ENCODE measurements around the gene ADD1. TPM values are rescaled to one million over a fixed set of nuclear protein-coding genes. Genes with fewer than 3 reads are reported as not detected.
"Not testable (repeated sequence)": the region's sequence is repeated elsewhere in the genome, so short reads cannot be mapped to it uniquely, and the experiment has no call there.

The ADD1 gene
- total and polyA plus RNA-seq, 4 donors = 98.3 to 351 (median 284) TPM

DNA sequence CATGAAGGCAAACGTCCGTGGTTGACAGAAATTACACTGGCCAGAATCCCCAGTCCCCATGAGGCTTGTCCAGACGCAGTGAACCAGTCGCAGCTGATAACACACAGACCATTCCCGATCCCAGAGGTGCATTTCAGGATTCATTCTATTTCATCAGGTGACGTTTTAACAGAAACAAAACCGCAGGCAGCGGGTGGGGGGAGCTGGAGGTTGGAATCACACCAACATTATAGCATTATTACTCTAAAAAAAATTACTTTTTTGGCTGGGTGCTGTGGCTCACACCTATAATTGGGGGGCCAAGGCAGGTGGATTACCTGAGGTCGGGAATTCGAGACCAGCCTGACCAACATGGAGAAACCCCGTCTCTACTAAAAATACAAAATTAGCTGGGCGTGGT lies 94.3 kb downstream of the ADD1 start:
- H3K4me3 ChIP-seq (ENCODE audit: low read length in 2 of 2) = no peak overlapping the region
- no peaks in the 10 kb centered on the region for H3K27me3 ChIP-seq (ENCODE audit: control insufficient read depth in 1 of 2, insufficient read depth in 2 of 2, low read length in 1 of 2)
- ATAC-seq (ENCODE audit: low FRiP score) (no peak), DNase-seq (peak in 1 of 2 donors; percentile 41)
- intact Hi-C loops (cut with DNase I) = loop anchor here in 1 of 2 donors (10.0 kb wide), 1 partner anchor 173 kb away; no protein-coding TSS in a partner anchor
- WGBS, 2 donors = 75 to 76% methylated on average over 12 of the region's 12 CpGs
- no peaks in the 10 kb centered on the region for H3K9me3 ChIP-seq (ENCODE audit: control insufficient read depth, low read length)
- peaks cover 0 to 5% of the 10 kb centered on the region in 2 donors for H3K36me3 ChIP-seq (ENCODE audit: control insufficient read depth in 1 of 2, insufficient read depth in 2 of 2, low read length in 1 of 2)
- no peaks in the 10 kb centered on the region for H3K4me1 ChIP-seq (ENCODE audit: control insufficient read depth in 1 of 2, insufficient read depth in 2 of 2, low read length in 2 of 2)
- H3K27ac ChIP-seq (ENCODE audit: low read depth in 1 of 2, low read length in 2 of 2) = no peak overlapping the region

DNA sequence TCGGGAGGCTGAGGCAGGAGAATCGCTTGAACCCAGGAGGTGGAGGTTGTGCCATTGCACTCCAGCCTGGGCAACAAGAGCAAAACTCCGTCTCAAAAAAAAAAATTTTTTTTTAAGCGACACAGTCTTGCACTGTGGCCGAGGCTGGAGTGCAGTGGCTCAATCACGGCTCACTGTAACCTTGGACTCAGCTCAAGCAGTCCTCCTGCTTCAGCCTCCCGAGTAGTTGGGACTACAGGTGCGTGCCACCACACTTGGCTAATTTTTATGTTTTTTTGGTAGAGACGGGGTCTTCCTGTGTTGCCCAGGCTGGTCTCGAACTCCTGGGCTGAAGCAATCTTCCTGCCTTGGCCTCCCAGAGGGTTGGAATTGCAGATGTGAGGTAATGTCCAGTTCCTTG lies 94.8 kb downstream of the ADD1 start:
- ATAC-seq (ENCODE audit: low FRiP score); H3K27ac ChIP-seq (ENCODE audit: low read depth in 1 of 2, low read length in 2 of 2); H3K4me1 ChIP-seq (ENCODE audit: control insufficient read depth in 1 of 2, insufficient read depth in 2 of 2, low read length in 2 of 2); H3K9me3 ChIP-seq (ENCODE audit: control insufficient read depth, low read length); H3K27me3 ChIP-seq (ENCODE audit: control insufficient read depth in 1 of 2, insufficient read depth in 2 of 2, low read length in 1 of 2); H3K36me3 ChIP-seq (ENCODE audit: control insufficient read depth in 1 of 2, insufficient read depth in 2 of 2, low read length in 1 of 2); H3K4me3 ChIP-seq (ENCODE audit: low read length in 2 of 2): not testable (repeated sequence)
- peak in 1 of 2 donors; percentile 17 for DNase-seq
- 91 to 92% methylated on average over 10 of the region's 10 CpGs for WGBS, 2 donors
- intact Hi-C loops (cut with DNase I) = loop anchor here in 1 of 2 donors (10.0 kb wide), 1 partner anchor 174 kb away; no protein-coding TSS in a partner anchor

DNA sequence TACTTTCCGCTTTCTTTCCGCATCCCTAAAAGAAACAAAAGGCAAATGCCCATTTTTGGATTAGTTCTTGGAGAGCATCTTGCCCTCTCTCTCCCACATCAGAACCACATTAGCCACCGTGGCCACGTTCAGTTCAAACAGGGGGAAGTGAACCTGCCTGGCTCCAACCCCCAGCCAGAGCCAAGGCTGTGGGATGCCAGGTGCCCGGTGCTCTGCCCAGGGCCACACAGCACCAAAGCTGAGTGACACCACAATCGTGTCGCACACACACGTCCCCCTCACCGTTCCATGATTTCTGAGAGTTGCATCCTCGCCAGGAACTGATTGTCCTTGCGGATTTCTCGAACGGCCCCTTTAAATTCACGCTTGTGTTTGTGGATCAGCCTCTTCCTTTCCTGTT lies 95.3 kb downstream of the ADD1 start:
- H3K27ac ChIP-seq (ENCODE audit: low read depth in 1 of 2, low read length in 2 of 2) = no peak overlapping the region
- peaks cover 0 to 5% of the 10 kb centered on the region in 2 donors for H3K36me3 ChIP-seq (ENCODE audit: control insufficient read depth in 1 of 2, insufficient read depth in 2 of 2, low read length in 1 of 2)
- no peak overlapping the region for H3K4me3 ChIP-seq (ENCODE audit: low read length in 2 of 2)
- ATAC-seq (ENCODE audit: low FRiP score) = no peak
- DNase-seq = peak in 1 of 2 donors; percentile 55
- H3K9me3 ChIP-seq (ENCODE audit: control insufficient read depth, low read length) = no peaks in the 10 kb centered on the region
- no peaks in the 10 kb centered on the region for H3K4me1 ChIP-seq (ENCODE audit: control insufficient read depth in 1 of 2, insufficient read depth in 2 of 2, low read length in 2 of 2)
- intact Hi-C loops (cut with DNase I) = loop anchor here in 1 of 2 donors (10.0 kb wide), 1 partner anchor 174 kb away; no protein-coding TSS in a partner anchor
- WGBS, 2 donors = 88 to 89% methylated on average over 14 of the region's 14 CpGs
- H3K27me3 ChIP-seq (ENCODE audit: control insufficient read depth in 1 of 2, insufficient read depth in 2 of 2, low read length in 1 of 2) = no peaks in the 10 kb centered on the region

DNA sequence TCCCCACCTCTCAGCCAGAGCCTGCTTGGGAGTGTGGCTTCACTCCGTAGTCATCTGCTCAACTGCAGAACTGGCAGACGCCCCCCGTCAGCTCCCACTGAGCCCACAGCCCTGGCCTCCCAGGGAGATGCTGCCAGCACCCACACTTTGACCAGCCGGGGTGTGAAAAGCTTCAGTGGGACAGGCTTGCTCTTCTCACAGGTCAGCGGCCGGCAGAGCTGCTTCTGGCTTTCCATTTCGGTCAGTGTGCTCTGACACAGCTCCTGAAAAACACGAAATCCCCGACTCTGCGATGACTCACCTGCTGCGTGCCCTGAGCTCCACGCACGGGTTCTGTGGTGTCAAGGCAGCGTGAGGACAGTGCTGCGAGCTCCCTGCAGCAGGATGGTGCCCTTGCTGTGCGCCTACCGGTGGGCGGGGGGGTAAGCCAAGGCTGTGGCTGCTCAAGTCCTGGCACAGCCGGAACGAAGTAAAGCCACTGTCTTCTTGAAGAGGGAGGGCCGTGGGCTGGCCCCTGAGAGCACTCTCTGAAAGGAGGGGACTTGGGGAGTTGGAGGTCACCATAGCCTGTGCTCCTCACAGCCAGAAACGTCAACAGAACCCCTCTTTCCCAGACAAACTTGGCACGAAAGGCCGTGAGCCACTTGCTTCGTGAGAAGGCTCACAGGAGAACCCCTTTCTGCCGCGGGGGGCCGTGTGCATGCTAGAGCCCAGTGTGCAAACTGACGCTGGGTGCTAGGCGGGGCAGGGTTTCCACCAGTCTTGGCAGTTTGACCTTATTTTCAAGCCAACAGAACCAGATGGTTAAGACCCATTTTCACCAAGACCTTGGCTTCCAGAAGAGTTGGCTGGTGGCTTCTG lies 96.0 kb downstream of the ADD1 start:
- ATAC-seq (ENCODE audit: low FRiP score) = no peak
- DNase-seq = peak in 1 of 2 donors; percentile 73
- Histone ChIP-seq H3K9me3 (ENCODE audit: control insufficient read depth, low read length) (no peaks in the 10 kb centered on the region), H3K4me1 (ENCODE audit: control insufficient read depth in 1 of 2, insufficient read depth in 2 of 2, low read length in 2 of 2) (no peaks in the 10 kb centered on the region), H3K4me3 (ENCODE audit: low read length in 2 of 2) (no peak overlapping the region), H3K27me3 (ENCODE audit: control insufficient read depth in 1 of 2, insufficient read depth in 2 of 2, low read length in 1 of 2) (no peaks in the 10 kb centered on the region), H3K27ac (ENCODE audit: low read depth in 1 of 2, low read length in 2 of 2) (no peak overlapping the region), H3K36me3 (ENCODE audit: control insufficient read depth in 1 of 2, insufficient read depth in 2 of 2, low read length in 1 of 2) (peaks cover 0 to 5% of the 10 kb centered on the region in 2 donors)
- intact Hi-C loops (cut with DNase I) = loop anchor here in 1 of 2 donors (10.0 kb wide), 1 partner anchor 175 kb away; no protein-coding TSS in a partner anchor
- WGBS, 2 donors = 87% methylated on average over 30 of the region's 30 CpGs

DNA sequence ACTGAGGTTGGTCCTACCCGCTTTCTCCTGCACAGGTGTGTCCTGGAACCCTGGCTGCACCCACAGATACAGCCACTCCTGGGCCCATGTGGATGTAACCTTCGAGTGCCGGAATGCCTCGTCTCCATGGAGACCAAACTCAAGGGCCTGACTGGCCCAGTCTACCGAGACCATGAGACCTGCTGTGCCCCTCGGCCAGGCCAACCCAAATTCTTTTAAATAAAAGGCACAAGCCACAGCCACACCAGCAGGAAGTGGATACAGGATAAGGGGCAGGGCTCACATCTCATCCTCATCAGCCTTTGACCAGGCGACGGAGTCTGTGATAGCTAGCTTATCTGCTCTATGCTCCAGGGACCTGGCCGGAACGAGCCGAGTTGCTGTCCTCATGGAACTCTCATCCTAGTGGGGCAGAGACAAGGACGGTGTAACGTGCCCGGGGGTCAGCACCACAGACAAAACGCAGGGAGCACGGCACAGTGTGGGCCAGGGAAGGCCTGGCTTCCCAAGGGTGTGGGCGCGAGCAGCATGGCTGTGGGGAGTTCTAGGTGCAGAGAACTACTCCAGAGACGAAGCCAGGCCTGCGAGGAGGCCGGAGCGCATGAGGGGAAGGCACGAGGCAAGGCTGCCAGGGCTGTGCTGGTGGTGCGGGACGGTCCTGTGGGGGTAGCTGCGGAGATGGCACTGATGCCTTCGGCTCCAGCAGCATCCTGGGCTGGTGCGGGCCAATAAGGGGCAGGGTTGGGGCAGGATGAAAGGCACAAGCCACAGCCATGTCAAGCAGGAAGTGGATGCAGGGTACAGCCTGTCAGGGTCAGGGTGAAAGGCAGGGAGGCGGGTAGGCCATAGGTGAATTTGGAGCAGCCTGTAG lies 96.9 kb downstream of the ADD1 start:
- intact Hi-C loops (cut with DNase I) = no loop called here
- no peak overlapping the region for H3K4me3 ChIP-seq (ENCODE audit: low read length in 2 of 2)
- DNase-seq (peak in 1 of 2 donors; percentile 65), ATAC-seq (ENCODE audit: low FRiP score) (no peak)
- no peak overlapping the region for H3K27ac ChIP-seq (ENCODE audit: low read depth in 1 of 2, low read length in 2 of 2)
- no peaks in the 10 kb centered on the region for H3K9me3 ChIP-seq (ENCODE audit: control insufficient read depth, low read length)
- H3K36me3 ChIP-seq (ENCODE audit: control insufficient read depth in 1 of 2, insufficient read depth in 2 of 2, low read length in 1 of 2) = peaks cover 0 to 5% of the 10 kb centered on the region in 2 donors
- WGBS, 2 donors = 89 to 90% methylated on average over 29 of the region's 29 CpGs
- no peaks in the 10 kb centered on the region for H3K4me1 ChIP-seq (ENCODE audit: control insufficient read depth in 1 of 2, insufficient read depth in 2 of 2, low read length in 2 of 2)
- no peaks in the 10 kb centered on the region for H3K27me3 ChIP-seq (ENCODE audit: control insufficient read depth in 1 of 2, insufficient read depth in 2 of 2, low read length in 1 of 2)

DNA sequence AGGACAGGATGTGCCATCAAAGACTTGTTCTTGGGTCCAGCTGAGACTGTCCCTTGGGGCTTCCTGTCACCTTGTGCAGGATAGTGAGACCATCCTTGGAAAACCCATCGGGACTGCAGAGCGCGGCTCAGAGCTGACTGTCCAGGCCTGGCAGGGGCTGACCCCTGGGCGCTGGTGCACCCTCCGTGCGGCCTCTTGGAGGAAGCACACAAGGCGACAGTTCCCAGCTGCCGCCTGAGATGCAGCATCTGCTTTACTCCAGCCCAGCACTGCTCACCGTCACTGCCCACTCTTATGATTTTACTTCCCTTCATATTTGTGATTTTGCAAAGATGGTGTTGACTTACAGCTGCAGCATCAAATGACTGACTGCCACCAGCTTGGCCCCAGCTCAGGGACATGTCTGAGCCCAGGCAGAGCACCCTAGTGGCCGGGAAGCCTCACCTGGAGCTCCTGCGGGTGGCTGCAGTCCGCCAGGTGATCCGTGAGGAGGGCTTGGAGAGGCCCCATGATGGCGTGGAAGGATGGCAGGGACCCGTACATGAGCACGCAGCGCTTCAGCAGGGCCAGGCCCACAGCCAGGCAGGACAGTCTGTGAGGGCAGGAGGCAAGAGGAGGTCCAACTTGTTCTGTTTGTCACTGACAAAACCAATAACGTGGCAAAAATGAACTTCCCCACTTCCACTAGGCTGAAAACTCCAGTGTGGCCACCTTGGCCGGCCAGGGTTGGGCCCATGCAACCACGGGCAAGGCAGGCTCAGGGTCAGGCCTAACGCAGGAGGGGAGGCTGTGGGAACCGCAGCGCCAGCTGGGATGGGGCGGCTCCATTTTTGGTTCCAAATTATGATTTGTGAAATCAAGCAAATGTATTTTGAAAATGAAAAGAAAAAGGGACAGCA lies 97.7 kb downstream of the ADD1 start:
- Histone ChIP-seq H3K27ac (ENCODE audit: low read depth in 1 of 2, low read length in 2 of 2) (no peak overlapping the region), H3K4me3 (ENCODE audit: low read length in 2 of 2) (no peak overlapping the region), H3K36me3 (ENCODE audit: control insufficient read depth in 1 of 2, insufficient read depth in 2 of 2, low read length in 1 of 2) (peaks cover 0 to 5% of the 10 kb centered on the region in 2 donors), H3K4me1 (ENCODE audit: control insufficient read depth in 1 of 2, insufficient read depth in 2 of 2, low read length in 2 of 2) (no peaks in the 10 kb centered on the region), H3K27me3 (ENCODE audit: control insufficient read depth in 1 of 2, insufficient read depth in 2 of 2, low read length in 1 of 2) (no peaks in the 10 kb centered on the region), H3K9me3 (ENCODE audit: control insufficient read depth, low read length) (no peaks in the 10 kb centered on the region)
- intact Hi-C loops (cut with DNase I) = no loop called here
- DNase-seq (peak in 1 of 2 donors; percentile 65), ATAC-seq (ENCODE audit: low FRiP score) (no peak)
- WGBS, 2 donors = 91 to 92% methylated on average over 24 of the region's 24 CpGs

DNA sequence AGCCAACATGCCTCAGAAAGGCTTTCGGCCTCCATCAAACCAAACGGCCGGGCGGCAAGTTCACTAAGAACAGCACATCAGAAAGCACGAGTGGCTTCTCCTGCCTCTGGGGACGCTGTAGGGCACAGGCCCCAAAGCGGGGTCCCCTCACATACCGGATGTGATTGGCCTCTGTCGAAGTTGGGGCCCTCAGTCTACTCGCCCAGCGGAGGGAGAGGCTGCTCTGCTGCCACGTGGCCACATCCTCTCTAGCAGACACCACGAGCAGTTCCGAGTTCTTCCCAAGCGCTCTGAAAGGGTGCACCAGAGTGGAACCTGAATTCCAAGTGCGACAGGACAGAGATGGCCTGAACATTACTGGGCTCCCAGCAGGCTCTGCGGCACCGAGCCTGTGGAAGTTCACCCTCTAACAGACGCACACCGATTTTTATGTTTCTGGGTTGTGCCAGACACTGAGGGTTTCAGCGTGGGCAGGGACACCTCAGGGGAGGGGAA lies 98.4 kb downstream of the ADD1 start:
- peaks cover 0 to 6% of the 10 kb centered on the region in 2 donors for H3K36me3 ChIP-seq (ENCODE audit: control insufficient read depth in 1 of 2, insufficient read depth in 2 of 2, low read length in 1 of 2)

More for the DNA sequence above, 98.4 kb downstream of the ADD1 start:
- WGBS, 2 donors = 88 to 89% methylated on average over 21 of the region's 21 CpGs
- DNase-seq (no peak), ATAC-seq (ENCODE audit: low FRiP score) (no peak)
- H3K9me3 ChIP-seq (ENCODE audit: control insufficient read depth, low read length) = no peaks in the 10 kb centered on the region
- H3K4me1 ChIP-seq (ENCODE audit: control insufficient read depth in 1 of 2, insufficient read depth in 2 of 2, low read length in 2 of 2) = no peaks in the 10 kb centered on the region
- intact Hi-C loops (cut with DNase I) = no loop called here
- H3K4me3 ChIP-seq (ENCODE audit: low read length in 2 of 2) = no peak overlapping the region
- H3K27me3 ChIP-seq (ENCODE audit: control insufficient read depth in 1 of 2, insufficient read depth in 2 of 2, low read length in 1 of 2) = no peaks in the 10 kb centered on the region
- H3K27ac ChIP-seq (ENCODE audit: low read depth in 1 of 2, low read length in 2 of 2) = no peak overlapping the region

Measured in aorta (tissue), 5 donors.